MM.1S (cell line): Measurements from ENCODE around the gene OPRL1.

Experiments used
- DNase-seq: peaks from one replicate; pipeline ENCODE4 v3.0.0-alpha.2; 2015
- H2AFZ ChIP-seq: fragments of 300-600 bp; sonication (generic); 2 replicates; pipeline ENCODE4 v1.6.0; 2016; ENCODE audit warnings: antibody characterized with exemption, low read length
- H3F3A ChIP-seq: fragments of 300-600 bp; sonication (generic); 2 replicates; pipeline ENCODE4 v1.6.1; 2016; ENCODE audit warnings: mild to moderate bottlenecking, antibody characterized with exemption, low read length, moderate library complexity, mixed read lengths; ENCODE audit not compliant: insufficient read depth
- H3K27ac ChIP-seq: fragments of 300-600 bp; sonication (generic); 2 replicates; pipeline ENCODE4 v1.5.1; 2016; ENCODE audit warnings: mild to moderate bottlenecking, low read length
- H3K27me3 ChIP-seq: fragments of 300-600 bp; sonication (generic); replicated peaks from 2 replicates; pipeline ENCODE4 v1.6.0; 2016; ENCODE audit warnings: low read length; ENCODE audit not compliant: insufficient read depth
- H3K36me3 ChIP-seq: fragments of 300-600 bp; sonication (generic); replicated peaks from 2 replicates; pipeline ENCODE4 v1.6.1; 2016; ENCODE audit warnings: mild to moderate bottlenecking, low read length, mixed read lengths; ENCODE audit not compliant: insufficient read depth
- H3K4me1 ChIP-seq: fragments of 300-600 bp; sonication (generic); 2 replicates; pipeline ENCODE4 v1.6.1; 2016; ENCODE audit warnings: low read length, mixed read lengths
- H3K4me2 ChIP-seq: fragments of 300-600 bp; sonication (generic); 2 replicates; pipeline ENCODE4 v1.6.0; 2016; ENCODE audit warnings: low read depth, low read length
- H3K4me3 ChIP-seq: fragments of 300-600 bp; sonication (generic); 2 replicates; pipeline ENCODE4 v1.5.1; 2016; ENCODE audit warnings: low read length, mixed read lengths
- H3K79me2 ChIP-seq: fragments of 300-600 bp; sonication (generic); 2 replicates; pipeline ENCODE4 v1.6.1; 2016; ENCODE audit warnings: mixed run types, low read length, mixed read lengths
- H3K9ac ChIP-seq: fragments of 300-600 bp; sonication (generic); 2 replicates; pipeline ENCODE4 v1.6.1; 2016; ENCODE audit warnings: low read length, mixed read lengths
- H3K9me2 ChIP-seq: fragments of 300-600 bp; sonication (generic); replicated peaks from 2 replicates; pipeline ENCODE4 v1.6.1; 2016; ENCODE audit warnings: mild to moderate bottlenecking, low read length, mixed read lengths; ENCODE audit not compliant: insufficient read depth
- H3K9me3 ChIP-seq: fragments of 300-600 bp; sonication (generic); replicated peaks from 2 replicates; pipeline ENCODE4 v1.6.1; 2016; ENCODE audit warnings: mild to moderate bottlenecking, low read length, mixed read lengths; ENCODE audit not compliant: insufficient read depth
- H4K20me1 ChIP-seq: fragments of 300-600 bp; sonication (generic); 2 replicates; pipeline ENCODE4 v1.6.1; 2016; ENCODE audit warnings: mild to moderate bottlenecking, low read length, moderate library complexity, mixed read lengths; ENCODE audit not compliant: insufficient read depth
- EZH2 ChIP-seq: fragments of 300-600 bp; sonication (generic); optimal IDR thresholded peaks from 2 replicates; pipeline ENCODE3; 2017; ENCODE audit warnings: low read depth, mild to moderate bottlenecking, antibody characterized with exemption, low read length, mixed read lengths
- EZH2phosphoT487 ChIP-seq: fragments of 300-600 bp; sonication (generic); IDR thresholded peaks from 2 replicates; pipeline ENCODE4 v1.6.1; 2018; ENCODE audit warnings: antibody characterized with exemption, low read length
- TF ChIP-seq, protein P1 (sequence below): fragments of 300-600 bp; sonication (generic); IDR thresholded peaks from 2 replicates; pipeline ENCODE4 v1.5.1; 2016; ENCODE audit warnings: antibody characterized with exemption, low read length, mixed read lengths

The OPRL1 gene

GRCh38 chr20:64047968-64048401, 31.9 kb upstream of the OPRL1 start:
- no peak overlapping the region for H3K4me3 ChIP-seq
- H3K36me3 ChIP-seq: no peaks in the 10 kb centered on the region
- H3K4me1 ChIP-seq: no peaks in the 10 kb centered on the region
- no peaks in the 10 kb centered on the region for H3K9me3 ChIP-seq
- no peaks in the 10 kb centered on the region for H4K20me1 ChIP-seq
- H3K79me2 ChIP-seq: no peaks in the 10 kb centered on the region
- DNase-seq: no peak
- TF ChIP-seq EZH2phosphoT487 (no peak), EZH2 (no peak)
- TF ChIP-seq, protein P1, sequence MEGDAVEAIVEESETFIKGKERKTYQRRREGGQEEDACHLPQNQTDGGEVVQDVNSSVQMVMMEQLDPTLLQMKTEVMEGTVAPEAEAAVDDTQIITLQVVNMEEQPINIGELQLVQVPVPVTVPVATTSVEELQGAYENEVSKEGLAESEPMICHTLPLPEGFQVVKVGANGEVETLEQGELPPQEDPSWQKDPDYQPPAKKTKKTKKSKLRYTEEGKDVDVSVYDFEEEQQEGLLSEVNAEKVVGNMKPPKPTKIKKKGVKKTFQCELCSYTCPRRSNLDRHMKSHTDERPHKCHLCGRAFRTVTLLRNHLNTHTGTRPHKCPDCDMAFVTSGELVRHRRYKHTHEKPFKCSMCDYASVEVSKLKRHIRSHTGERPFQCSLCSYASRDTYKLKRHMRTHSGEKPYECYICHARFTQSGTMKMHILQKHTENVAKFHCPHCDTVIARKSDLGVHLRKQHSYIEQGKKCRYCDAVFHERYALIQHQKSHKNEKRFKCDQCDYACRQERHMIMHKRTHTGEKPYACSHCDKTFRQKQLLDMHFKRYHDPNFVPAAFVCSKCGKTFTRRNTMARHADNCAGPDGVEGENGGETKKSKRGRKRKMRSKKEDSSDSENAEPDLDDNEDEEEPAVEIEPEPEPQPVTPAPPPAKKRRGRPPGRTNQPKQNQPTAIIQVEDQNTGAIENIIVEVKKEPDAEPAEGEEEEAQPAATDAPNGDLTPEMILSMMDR: no peak
- H3K27ac ChIP-seq: no peak overlapping the region
- H3F3A ChIP-seq: no peaks in the 10 kb centered on the region
- H2AFZ ChIP-seq: no peak overlapping the region
- no peaks in the 10 kb centered on the region for H3K9me2 ChIP-seq
- no peak overlapping the region for H3K4me2 ChIP-seq
- peaks cover 82% of the 10 kb centered on the region for H3K27me3 ChIP-seq
- no peak overlapping the region for H3K9ac ChIP-seq

- no peak overlapping the region for H3K4me2 ChIP-seq
- DNase-seq: no peak
- no peak overlapping the region for H2AFZ ChIP-seq
- no peaks in the 10 kb centered on the region for H3K9me2 ChIP-seq
- no peaks in the 10 kb centered on the region for H3K79me2 ChIP-seq
- H3K9me3 ChIP-seq: no peaks in the 10 kb centered on the region
- TF ChIP-seq, protein P1: no peak
- TF ChIP-seq EZH2 (no peak), EZH2phosphoT487 (no peak)
- H3K4me1 ChIP-seq: no peaks in the 10 kb centered on the region
- H3K27ac ChIP-seq: no peak overlapping the region
- no peaks in the 10 kb centered on the region for H3F3A ChIP-seq
- H3K27me3 ChIP-seq: peaks cover 84% of the 10 kb centered on the region
- H3K36me3 ChIP-seq: no peaks in the 10 kb centered on the region
- no peak overlapping the region for H3K9ac ChIP-seq
- H4K20me1 ChIP-seq: no peaks in the 10 kb centered on the region
- H3K4me3 ChIP-seq: no peak overlapping the region
These were observed 31.4 kb upstream of the OPRL1 start for GRCh38 chr20:64048402-64049044.

DNA sequence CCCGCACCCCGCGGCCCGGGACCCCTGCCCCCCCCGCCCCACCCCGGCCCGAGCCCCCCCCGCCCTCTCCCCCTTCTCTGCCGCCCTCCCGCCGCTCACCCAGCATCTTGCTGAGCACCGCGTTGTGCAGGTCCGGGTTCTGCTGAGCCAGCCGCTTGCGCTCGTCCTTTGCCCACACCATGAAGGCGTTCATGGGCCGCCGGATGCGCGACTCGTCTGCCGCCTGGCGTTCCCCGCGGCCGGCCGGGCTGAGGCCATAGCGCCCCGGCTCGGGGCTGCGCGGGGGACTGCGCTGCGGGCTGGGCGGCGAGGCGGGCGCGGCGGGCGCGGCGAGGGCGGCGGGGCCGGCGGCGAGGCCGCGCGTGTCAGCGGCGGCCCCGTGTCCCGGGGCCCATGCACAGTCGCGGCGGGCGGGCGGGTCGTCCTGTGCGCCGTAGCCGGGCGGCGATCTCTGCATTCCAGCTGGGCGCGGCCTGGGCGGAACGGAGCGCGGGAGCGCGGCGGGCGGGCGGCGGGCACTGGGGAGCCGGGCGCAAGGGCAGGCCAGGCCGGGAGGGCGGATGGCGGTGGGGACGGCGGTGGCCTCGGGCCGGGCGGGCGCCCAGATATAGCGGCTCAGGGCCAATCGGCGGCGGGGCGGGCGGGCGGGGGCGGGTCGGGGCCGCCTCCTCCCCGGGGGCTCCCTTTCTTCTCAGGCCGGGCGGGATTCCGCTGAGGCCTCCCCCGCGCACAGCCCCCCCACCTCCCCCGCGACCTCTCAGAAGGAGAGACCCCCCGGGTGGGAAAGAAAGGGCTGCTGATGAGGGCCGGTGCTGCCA, 30.6 kb upstream of the OPRL1 start, which contains the start of gene SOX18:
TSS of gene SOX18 (minus strand) at position 580 of the 818 bp plus-strand sequence. CDS start at position 457, 123 bp downstream.
- H3K9ac ChIP-seq: no peak within 1 kb of the TSS
- no peaks in the 10 kb centered on the region for H3F3A ChIP-seq
- H3K79me2 ChIP-seq: no peaks in the 10 kb centered on the region
- no peak within 1 kb of the TSS for H3K27ac ChIP-seq
- no peaks in the 10 kb centered on the region for H3K36me3 ChIP-seq
- H2AFZ ChIP-seq: no peak within 1 kb of the TSS
- no peak for DNase-seq
- H3K4me2 ChIP-seq: no peak within 1 kb of the TSS
- no peaks in the 10 kb centered on the region for H3K9me2 ChIP-seq
- no peaks in the 10 kb centered on the region for H4K20me1 ChIP-seq
- peaks cover 84% of the 10 kb centered on the region for H3K27me3 ChIP-seq
- no peaks in the 10 kb centered on the region for H3K4me1 ChIP-seq
- no peak within 1 kb of the TSS for H3K4me3 ChIP-seq
- TF ChIP-seq EZH2 (no peak), EZH2phosphoT487 (no peak)
- H3K9me3 ChIP-seq: no peaks in the 10 kb centered on the region

GRCh38 chr20:64049878-64050260, 30.0 kb upstream of the OPRL1 start:
- H4K20me1 ChIP-seq: no peaks in the 10 kb centered on the region
- TF ChIP-seq EZH2: no peak
- H3K36me3 ChIP-seq: no peaks in the 10 kb centered on the region
- H3F3A ChIP-seq: no peaks in the 10 kb centered on the region
- no peak overlapping the region for H3K4me3 ChIP-seq
- H3K9ac ChIP-seq: no peak overlapping the region
- no peak overlapping the region for H2AFZ ChIP-seq
- no peak overlapping the region for H3K4me2 ChIP-seq
- no peaks in the 10 kb centered on the region for H3K79me2 ChIP-seq
- no peak for DNase-seq
- H3K9me3 ChIP-seq: no peaks in the 10 kb centered on the region
- H3K27me3 ChIP-seq: peaks cover 82% of the 10 kb centered on the region
- no peak overlapping the region for H3K27ac ChIP-seq
- H3K9me2 ChIP-seq: no peaks in the 10 kb centered on the region
- H3K4me1 ChIP-seq: no peaks in the 10 kb centered on the region
